Ascending aorta (tissue), 2 donors: ENCODE data around the gene CIRBP. TPM values are rescaled to one million over a fixed set of nuclear protein-coding genes. Genes with fewer than 3 reads are reported as not detected.
A peak's percentile ranks its signal among the peaks of the same experiment; 100 is the strongest.

Experiments
- DNase-seq, 2 donors: peaks; one replicate each; pipeline ENCODE4 v3.0.0-alpha.2; 2019; ENCODE audit warnings: low spot score in 2 of 2
- H3K27ac ChIP-seq, 2 donors: fragments of 200-600 bp; sonication (generic); one replicate each; pipeline ENCODE4 v1.5.1; 2016 to 2017; ENCODE audit warnings: mild to moderate bottlenecking in 1 of 2
- H3K27me3 ChIP-seq: fragments of 200-600 bp; sonication (generic); one replicate; pipeline ENCODE4 v1.5.1; 2017
- H3K36me3 ChIP-seq, 2 donors: fragments of 200-600 bp; sonication (generic); one replicate each; pipeline ENCODE4 v1.5.1; 2016
- H3K4me1 ChIP-seq, 2 donors: fragments of 200-600 bp; sonication (generic); one replicate each; pipeline ENCODE4 v1.5.1; 2016 to 2017; ENCODE audit warnings: mild to moderate bottlenecking in 1 of 2
- H3K4me3 ChIP-seq, 2 donors: fragments of 200-600 bp; sonication (generic); one replicate each; pipeline ENCODE4 v1.5.1; 2016 to 2017; ENCODE audit warnings: mild to moderate bottlenecking in 1 of 2
- H3K9me3 ChIP-seq, 2 donors: fragments of 200-600 bp; sonication (generic); one replicate each; pipeline ENCODE4 v1.5.1; 2016
- CTCF ChIP-seq, 3 experiments: fragments of 200-600 bp in 2 of 3; fragments of 450-650 bp in 1 of 3; sonication (generic) in 2 of 3; IDR thresholded peaks; one replicate each; pipeline ENCODE4 v1.5.1; 2016 to 2019; ENCODE audit warnings: antibody characterized with exemption in 3 of 3, mild to moderate bottlenecking in 1 of 3, moderate library complexity in 1 of 3
- intact Hi-C: fragments of 100-400 bp; cut with DNase I; formaldehyde crosslinking; loops from one replicate; pipeline ENCODE4 v1.15.1; 2023
- total RNA-seq: library from RNA; depleted of rRNA; stranded (reverse); fragments of >200 nt; gene quantifications from one replicate; pipeline ENCODE4 v1.1.0, GENCODE V29; 2016

The CIRBP gene
- total RNA-seq, 1 donor from 2014 or later = 442 TPM

GRCh38 chr19:1240925-1241324, 28.2 kb upstream of the CIRBP start:
- DNase-seq = no peak
- no peaks in the 10 kb centered on the region for H3K36me3 ChIP-seq
- H3K27me3 ChIP-seq = no peaks in the 10 kb centered on the region
- H3K4me1 ChIP-seq = peaks cover 37 to 54% of the 10 kb centered on the region in 2 donors
- no peak for TF ChIP-seq CTCF (IDR thresholded peaks at IDR 0.05)
- intact Hi-C loops = loop anchor here (1.0 to 10.0 kb wide), 5 partner anchors 20 to 316 kb away; partner anchors contain the start of genes ARID3A, CNN2 and GPX4
- H3K27ac ChIP-seq = peak overlapping the region; percentile 85 to 92
- H3K9me3 ChIP-seq = no peaks in the 10 kb centered on the region
- H3K4me3 ChIP-seq = peak overlapping the region; percentile 72 to 93

- DNase-seq = peak in 1 of 2 donors; percentile 95
Measured at GRCh38 chr19:1241417-1242095, 27.6 kb upstream of the CIRBP start, which contains the start of gene ATP5F1D. Gene ATP5F1D, plus strand, starts transcription at chr19:1241751. Its CDS starts 100 bp downstream, at chr19:1241851.

GRCh38 chr19:1243768-1244692, 25.1 kb upstream of the CIRBP start:
- Histone ChIP-seq H3K36me3 (no peaks in the 10 kb centered on the region), H3K27ac (peak overlapping the region; percentile 85 to 92), H3K4me3 (peak overlapping the region; percentile 14 to 49), H3K4me1 (peaks cover 39 to 67% of the 10 kb centered on the region in 2 donors), H3K27me3 (no peaks in the 10 kb centered on the region), H3K9me3 (no peaks in the 10 kb centered on the region)
- intact Hi-C loops = loop anchor here (1.0 to 10.0 kb wide), 3 partner anchors 23 to 319 kb away; partner anchors contain the start of genes ARID3A and CNN2
- peak; percentile 90 to 99 (median 98) for TF ChIP-seq CTCF (IDR thresholded peaks at IDR 0.05)
- peak in 1 of 2 donors; percentile 94 for DNase-seq

More at GRCh38 chr19:1241417-1242095, 27.6 kb upstream of the CIRBP start, which contains the start of gene ATP5F1D:
- H3K27ac ChIP-seq = peak within 1 kb of the TSS; percentile 85 to 92
- no peaks in the 10 kb centered on the region for H3K36me3 ChIP-seq
- peaks cover 37 to 60% of the 10 kb centered on the region in 2 donors for H3K4me1 ChIP-seq
- no peak for TF ChIP-seq CTCF (IDR thresholded peaks at IDR 0.05)
- no peaks in the 10 kb centered on the region for H3K27me3 ChIP-seq
- H3K9me3 ChIP-seq = no peaks in the 10 kb centered on the region
- intact Hi-C loops = loop anchor here (2.0 to 10.0 kb wide), 3 partner anchors 139 to 317 kb away; partner anchors contain the start of genes ARID3A, CNN2 and GPX4
- peak within 1 kb of the TSS; percentile 72 to 93 for H3K4me3 ChIP-seq

GRCh38 chr19:1244693-1245451, 24.3 kb upstream of the CIRBP start:
- no peaks in the 10 kb centered on the region for H3K9me3 ChIP-seq
- peak overlapping the region; percentile 14 to 49 for H3K4me3 ChIP-seq
- peak overlapping the region; percentile 85 to 92 for H3K27ac ChIP-seq
- intact Hi-C loops = loop anchor here (1.0 to 10.0 kb wide), 3 partner anchors 22 to 320 kb away; partner anchors contain the start of genes ARID3A and CNN2
- H3K27me3 ChIP-seq = no peaks in the 10 kb centered on the region
- no peak for DNase-seq
- TF ChIP-seq CTCF (IDR thresholded peaks at IDR 0.05) = no peak
- H3K4me1 ChIP-seq = peaks cover 39 to 64% of the 10 kb centered on the region in 2 donors
- H3K36me3 ChIP-seq = peaks cover 0 to 1% of the 10 kb centered on the region in 2 donors
